Glomerular endothelial cell (primary cell): ENCODE measurements around the gene ASTE1. TPM values are rescaled to one million over a fixed set of nuclear protein-coding genes. Genes with fewer than 3 reads are reported as not detected.
A peak's percentile ranks its signal among the peaks of the same experiment; 100 is the strongest.
"Not testable (repeated sequence)": the region's sequence is repeated elsewhere in the genome, so short reads cannot be mapped to it uniquely, and the experiment has no call there.

Experiments
- DNase-seq: peaks from one replicate; pipeline ENCODE4 v3.0.0-alpha.2; 2011; ENCODE audit warnings: low read depth, low spot score; ENCODE audit errors: extremely low read depth
- total RNA-seq: library from RNA; depleted of rRNA; stranded (reverse); fragments of >200 nt; gene quantifications from 2 replicates; pipeline ENCODE4 v1.2.3, GENCODE V29; 2015

ASTE1 gene
- total RNA-seq, 1 donor from 2014 or later, result 7.7 TPM

DNA sequence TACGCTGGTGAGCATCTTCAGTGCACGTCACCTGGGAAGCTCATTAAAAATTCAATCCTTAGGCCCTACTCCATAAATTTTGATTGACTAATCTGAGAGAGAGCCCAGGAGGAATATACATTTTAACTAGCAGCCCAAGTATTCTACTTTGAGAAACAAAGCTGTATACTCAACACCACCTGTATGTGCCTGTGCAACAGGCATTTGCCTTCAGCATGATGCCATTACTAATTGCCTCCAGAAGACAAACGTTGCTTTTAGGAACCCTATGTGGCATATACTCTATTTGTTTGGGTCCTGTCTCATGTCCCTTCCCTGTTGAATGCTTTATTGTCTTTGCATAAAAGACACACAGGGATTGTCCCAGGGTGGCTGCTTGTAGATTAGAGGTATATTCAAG is 7.7 kb downstream of the ASTE1 start:
- DNase-seq, result no peak

DNA sequence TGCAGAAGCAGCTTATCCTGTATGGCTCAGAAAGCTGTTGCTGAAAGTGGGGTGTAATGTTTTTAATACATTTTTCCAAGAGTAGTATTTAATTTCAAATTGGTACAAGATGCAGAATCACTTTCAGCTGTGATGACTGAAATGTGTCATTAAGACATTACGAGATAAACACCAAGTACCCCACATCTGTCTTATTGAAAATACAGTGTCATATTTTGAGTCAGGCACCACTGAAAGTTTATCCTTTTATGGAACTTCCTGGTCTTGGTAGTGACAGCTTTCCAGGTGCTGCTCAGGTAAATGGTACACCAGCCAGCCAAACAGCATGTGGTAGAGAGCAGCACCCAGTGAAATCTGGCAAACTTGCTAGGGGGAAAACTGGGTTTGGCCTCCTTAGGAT is 16.9 kb downstream of the ASTE1 start:
- no peak for DNase-seq

DNA sequence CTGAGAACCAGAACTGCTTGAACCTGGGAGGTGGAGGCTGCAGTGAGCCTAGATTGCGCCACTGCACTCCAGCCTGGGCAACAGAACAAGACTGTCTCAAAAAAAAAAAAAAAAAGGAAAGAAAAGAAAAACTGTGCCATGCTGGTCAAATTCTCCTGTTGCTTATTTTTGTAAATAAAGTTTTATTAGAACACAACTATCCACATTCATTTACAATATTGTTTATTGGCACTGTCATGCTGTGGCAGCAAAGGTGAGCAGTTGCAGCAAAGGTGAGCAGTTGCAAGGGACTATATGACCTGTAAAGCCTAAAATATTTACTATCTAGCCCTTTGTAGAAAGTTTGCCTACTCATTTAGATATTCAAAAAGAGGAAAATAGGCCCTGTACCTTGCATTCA is 18.3 kb downstream of the ASTE1 start:
- DNase-seq, result no peak

DNA sequence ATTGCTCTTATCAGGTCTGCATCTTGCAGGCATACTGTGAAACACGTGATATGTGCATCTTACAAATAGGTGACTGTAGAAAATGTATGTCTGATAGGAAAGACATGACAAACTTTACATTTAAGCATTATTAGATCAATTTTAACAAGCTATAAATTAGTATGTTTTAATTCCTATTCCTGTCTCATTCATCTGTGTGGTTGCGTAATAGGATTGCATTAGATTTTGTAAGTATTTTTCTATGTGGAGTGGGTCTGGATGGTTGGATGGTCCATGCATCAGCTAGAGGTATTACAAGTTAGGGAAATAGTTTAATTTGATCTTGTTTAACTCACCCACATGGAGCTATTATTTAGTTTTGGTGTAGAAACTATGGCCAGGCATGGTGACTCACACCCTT is 18.8 kb downstream of the ASTE1 start:
- no peak for DNase-seq

DNA sequence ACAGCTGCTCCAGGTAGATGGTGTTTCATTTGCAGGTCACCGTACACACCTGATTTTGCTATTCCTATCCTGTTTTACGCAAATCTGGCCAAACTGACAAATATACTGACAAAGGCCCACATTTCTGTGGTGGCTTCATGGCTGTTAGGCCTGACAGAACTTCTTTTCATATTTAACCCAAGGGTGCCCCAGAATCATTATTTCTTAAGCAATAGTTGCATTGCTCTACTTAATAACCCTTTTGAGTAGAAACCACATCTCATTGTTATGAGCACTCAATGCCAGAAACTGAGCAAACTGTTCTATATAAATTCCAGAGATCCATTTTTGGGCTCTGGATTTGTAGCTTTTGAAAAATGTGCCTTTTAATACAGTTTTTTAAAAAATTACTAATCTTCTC is 19.4 kb downstream of the ASTE1 start:
- DNase-seq, result no peak

DNA sequence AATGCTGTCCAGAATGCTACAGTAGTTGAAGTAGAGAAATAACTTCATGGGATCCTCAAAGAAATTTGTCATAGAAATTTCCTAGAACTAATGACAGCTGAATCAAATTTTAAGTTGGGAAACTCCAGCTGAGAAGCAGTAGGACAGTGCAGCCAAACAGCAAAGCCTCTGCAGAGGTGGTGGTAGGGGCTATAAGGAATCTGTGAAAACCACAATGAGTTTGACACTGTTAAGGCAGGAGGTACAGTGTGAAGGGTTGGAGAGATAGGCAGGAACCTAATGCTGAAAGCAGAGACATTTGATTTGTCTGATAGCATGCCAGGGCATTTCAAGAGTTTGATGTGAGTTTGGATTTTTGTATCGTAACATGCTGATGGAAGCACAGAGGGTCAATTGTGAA is 22.0 kb downstream of the ASTE1 start:
- DNase-seq, result no peak

DNA sequence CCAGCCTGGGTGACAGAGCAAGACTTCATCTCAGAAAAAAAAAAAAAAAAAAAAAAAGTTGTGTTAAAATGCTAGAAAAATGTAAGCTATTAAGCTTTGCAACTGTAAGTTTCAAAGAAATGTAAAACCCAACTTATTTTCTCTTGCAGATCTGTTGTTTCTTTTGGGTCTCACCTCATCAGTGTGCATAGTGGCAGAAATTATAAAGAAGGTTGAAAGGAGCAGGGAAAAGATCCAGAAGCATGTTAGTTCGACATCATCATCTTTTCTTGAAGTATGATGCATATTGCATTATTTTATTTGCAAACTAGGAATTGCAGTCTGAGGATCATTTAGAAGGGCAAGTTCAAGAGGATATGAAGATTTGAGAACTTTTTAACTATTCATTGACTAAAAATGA is 25.6 kb downstream of the ASTE1 start:
- DNase-seq, result no peak

DNA sequence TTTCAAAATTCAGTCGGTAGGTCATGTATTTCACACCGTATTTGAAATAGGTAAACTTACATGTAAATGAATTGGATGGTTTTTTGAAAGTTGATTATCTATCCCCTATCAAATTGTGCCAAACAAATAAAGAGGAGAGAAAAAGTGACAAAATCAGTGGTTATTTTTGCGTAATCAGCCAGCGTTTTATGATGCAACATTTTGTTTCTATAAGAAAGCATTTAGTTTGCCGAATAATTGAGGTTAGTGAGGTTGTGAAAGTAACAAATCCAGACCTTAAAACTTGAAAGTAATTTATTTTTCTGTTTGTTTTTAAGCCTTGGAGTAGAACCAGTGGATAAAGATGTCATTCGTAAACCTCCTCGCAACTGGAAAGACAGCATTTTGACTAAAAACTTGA is 29.3 kb downstream of the ASTE1 start:
- DNase-seq, result no peak

DNA sequence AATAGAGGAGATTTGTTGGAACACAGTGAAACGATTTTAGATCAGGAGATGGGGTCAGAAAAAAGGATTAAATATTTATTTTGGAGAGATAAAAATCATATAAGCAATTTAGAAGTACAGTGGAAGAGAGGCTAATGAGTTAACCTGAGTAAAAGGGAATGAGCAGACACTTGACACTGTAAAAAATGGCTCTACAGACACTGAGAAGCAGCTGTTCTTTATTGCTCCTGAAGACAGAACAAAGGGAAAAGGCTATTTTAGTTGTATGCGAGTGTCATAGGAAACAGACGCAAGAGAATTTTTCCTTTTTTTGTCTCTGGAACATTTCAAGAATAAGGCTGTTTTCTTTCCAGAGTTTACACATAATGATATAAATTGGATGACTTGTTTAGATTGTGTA is 34.3 kb downstream of the ASTE1 start:
- no peak for DNase-seq

DNA sequence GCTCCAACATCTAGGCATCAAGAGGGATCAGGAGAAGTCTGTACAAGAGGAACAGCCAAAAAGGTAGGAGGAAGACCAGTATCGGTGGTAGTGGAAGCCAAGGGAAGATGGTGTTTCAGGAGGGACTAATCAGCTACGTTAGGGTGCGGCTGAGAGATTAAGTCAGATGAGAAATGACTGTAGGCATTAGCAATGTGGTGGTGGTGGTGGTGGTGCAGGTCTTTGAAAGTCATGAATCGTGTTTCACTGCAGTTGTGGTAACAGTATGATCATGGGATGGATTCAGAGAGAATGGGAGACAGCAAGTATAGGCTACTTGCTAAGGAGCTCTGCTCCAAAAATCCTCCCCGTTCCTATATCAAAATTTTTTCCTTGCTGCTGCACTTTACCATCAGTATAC is 35.5 kb downstream of the ASTE1 start:
- DNase-seq, result no peak

DNA sequence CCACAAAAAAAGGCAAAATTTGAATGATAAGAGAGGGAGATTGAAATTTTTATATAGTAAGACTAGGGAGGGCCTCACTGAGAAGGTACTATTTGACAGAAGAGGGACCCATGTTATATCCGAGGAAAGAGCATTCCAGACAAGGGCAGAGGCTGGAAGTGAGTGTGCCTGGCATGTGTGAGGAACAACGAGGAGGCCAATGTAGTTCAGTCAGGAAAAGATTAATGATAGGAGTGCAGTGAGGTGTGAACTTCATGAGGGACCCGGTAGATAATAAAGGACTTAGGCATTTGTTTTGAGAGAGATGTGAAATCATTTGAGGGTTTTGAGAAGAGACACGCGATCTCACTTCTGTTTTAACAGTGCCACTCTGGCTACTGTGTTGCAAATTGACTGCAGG is 36.3 kb downstream of the ASTE1 start:
- no peak for DNase-seq

DNA sequence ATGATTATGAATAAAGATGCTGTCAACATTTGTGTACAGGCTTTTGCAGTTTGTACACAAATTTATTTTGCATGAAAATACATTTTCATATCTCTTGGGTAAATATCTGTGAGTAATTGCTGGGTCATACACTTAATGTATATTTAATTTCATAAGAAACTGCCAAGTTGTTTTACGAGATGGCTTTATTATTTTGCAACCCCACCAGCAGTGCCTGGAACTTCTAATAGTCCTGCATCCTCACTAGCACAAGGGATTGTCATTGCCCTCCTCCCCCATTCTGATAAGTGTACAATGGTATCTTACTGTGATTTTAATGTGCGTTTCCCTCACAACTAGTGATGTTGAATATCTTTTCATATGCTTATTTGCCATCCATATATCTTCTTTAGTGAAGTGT is 45.2 kb downstream of the ASTE1 start:
- no peak for DNase-seq

DNA sequence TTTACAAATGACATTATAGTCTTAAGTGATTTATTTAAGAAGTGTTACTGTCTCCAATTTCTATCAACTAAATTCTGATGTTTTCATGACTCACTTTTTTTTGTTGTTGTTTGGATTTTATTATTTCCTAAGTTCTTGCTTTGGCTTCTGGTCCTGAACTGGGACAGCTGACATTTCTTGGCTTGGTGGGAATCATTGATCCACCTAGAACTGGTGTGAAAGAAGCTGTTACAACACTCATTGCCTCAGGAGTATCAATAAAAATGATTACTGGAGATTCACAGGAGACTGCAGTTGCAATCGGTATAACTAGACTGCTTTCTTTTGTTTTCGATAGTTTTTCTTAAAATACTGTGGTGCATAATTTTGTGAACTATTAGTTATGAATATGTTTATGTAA is 47.5 kb downstream of the ASTE1 start:
- DNase-seq, result no peak

DNA sequence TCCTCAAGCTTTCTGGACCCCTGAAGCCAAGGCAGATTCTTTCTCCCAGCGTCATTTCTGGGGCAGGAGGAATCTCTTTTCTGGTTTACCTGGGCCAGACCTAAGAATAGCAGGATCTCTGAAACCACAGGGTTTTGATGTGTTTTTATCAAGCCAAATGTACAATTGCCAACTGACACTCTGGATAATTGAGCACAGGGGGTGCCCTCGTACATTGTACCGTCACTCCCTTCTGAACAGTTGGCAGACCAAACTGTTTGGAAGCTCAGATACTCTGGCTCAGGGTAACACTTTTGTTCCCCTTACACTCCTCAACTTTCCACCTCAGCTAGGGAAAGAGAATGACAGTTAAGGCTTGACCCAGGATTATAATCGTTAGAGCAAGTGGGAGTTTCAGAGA is 49.9 kb downstream of the ASTE1 start:
- DNase-seq, result no peak

DNA sequence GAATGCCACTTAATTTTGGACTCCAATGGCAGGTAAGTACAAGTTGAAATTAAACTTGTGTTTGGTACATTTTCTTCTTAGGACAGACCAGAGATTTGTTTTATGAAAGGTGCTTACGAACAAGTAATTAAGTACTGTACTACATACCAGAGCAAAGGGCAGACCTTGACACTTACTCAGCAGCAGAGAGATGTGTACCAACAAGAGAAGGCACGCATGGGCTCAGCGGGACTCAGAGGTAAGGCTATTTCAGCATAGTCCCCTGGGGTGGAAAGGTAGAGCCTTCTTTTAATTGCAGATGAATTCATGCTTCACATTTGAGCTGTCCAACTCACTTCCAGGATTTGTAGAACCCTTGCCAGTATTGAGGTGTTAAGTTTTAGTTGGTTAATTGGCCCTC is 51.4 kb downstream of the ASTE1 start:
- no peak for DNase-seq

DNA sequence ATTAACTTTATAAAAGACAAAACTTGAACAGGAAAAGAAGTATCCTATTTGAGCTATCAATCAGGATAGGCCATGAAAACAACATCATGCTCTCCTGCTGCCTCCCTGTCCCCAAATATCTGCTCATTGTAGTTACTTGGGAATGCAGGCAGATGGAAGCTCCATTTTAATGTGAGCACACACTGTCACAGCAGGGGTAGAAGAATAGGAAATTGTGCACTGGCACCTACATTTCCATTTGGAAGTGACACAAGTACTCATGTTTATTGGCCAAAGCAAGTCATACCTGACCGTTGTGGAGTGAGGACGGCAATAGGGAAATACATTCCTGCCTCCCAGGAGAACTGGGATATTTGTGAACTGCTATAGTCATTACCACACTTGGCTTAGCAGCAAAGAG is 52.4 kb downstream of the ASTE1 start:
- no peak for DNase-seq

DNA sequence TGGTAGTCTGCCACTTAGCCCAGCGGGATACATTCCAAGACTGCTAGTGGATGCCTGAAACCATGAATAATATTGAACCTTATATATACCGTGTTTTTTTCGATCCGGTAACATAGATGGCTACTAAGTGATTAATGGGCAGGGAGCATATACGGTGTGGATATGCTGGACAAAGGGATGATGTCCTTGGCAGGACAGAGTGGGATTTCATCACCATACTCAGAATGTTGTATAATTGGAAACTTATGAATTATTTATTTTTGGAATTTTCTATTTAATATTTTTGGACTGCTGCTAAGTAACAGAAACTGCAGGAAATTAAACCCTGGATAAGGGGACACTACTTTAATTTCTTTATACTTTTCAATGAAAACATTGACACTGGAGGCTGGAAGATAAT is 53.2 kb downstream of the ASTE1 start:
- DNase-seq, result no peak

DNA sequence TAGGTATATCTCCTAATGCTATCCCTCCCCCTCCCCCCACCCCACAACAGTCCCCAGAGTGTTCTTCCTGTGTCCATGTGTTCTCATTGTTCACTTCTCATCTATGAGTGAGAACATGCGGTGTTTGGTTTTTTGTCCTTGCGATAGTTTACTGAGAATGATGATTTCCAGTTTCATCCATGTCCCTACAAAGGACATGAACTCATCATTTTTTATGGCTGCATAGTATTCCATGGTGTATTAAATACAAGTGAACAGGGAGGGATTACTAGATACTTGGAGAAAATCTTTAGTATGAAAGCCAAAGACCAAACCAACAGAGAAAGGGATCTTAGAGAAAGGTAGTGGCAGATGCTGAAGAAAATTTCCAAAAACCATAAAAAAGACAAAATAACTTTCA is 54.0 kb downstream of the ASTE1 start:
- not testable (repeated sequence) for DNase-seq

DNA sequence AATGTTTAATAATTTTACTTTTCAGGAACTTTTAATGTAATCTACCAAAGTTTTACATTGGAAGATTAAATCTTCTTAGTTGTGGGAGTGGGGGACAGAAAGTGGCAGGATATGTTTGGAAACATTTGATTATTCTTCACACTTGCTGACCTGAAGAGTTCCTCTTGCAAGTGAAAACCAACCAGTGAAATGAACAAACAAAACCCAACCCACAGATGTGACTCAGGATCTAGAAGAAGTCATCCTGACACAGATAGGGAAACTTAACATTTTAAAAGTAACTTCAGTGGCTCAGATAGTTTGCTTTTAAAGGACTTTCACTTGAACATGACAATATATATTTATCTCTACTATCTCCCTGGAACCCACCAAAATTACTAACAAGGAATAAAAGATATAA is 55.4 kb downstream of the ASTE1 start:
- no peak for DNase-seq

DNA sequence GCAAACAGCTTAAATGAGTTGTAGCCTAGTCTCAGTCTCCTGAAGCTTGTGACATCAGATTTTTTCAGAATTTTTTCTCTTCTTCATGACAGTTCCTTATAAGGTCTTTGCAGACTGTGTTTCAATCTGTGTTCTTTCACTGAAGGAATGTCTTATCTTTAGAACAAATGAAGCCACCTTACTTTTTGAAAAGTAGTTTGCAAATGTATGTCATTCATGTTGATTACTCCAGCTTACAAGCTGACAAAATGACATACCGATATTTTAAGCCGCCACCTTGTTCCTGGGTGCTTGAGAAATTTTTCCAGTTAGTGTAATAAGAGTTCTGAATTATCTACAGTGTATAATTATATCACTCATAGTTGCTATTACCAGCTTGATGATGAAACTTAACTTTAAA is 57.0 kb downstream of the ASTE1 start:
- DNase-seq, result no peak

DNA sequence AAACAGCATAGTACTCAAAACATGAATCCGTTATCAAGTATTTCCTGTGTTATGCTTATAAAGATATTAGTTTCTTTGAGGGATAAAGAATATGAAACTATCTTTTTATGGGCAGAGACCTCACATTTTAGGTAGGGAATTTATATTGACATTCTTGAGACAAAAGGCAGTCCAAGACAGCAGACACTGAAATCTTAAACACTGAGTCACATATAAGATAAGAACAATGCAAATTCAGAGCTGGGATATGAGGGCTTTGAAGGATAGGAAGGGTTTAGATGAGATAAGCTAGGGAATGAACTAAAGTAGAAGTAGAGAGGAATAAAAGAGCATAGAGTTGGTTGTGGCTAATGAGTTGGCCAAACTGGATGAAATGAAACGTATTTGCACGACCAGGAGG is 58.4 kb downstream of the ASTE1 start:
- peak; percentile 18 for DNase-seq

DNA sequence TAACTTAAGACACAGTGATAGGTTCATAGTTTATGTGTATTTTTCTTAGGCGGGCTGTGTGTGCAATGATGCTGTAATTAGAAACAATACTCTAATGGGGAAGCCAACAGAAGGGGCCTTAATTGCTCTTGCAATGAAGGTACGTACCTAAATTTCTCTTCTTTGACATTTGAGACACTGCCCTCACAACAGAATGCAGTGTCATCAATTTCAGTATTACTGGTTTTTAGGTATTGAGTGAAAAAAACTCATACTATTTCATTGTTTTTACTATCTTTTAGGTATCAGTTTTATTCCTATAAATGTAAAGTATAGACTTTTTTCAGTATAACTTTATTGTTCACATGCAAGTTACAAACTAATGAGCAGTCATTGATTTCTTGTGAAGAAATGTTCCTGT is 59.3 kb downstream of the ASTE1 start:
- DNase-seq, result no peak

DNA sequence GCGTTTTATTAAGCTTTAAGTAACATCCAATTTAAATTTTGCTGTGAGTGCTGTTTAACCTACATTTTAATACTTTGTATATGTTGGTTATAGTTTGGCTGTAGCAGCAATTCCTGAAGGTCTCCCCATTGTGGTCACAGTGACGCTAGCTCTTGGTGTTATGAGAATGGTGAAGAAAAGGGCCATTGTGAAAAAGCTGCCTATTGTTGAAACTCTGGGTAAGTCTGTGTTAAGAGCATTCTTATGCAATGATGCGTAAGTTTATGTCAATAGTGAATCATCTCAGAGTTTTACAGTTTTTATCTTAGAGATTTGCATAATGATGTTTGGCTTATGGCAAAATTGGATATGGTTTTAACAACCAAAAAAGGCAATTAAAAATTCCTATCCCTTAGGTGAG is 62.7 kb downstream of the ASTE1 start:
- DNase-seq, result peak; percentile 34
